Left ventricle myocardium inferior (tissue), 1 donor: ENCODE data around the gene HECTD4. TPM values are rescaled to one million over a fixed set of nuclear protein-coding genes. Genes with fewer than 3 reads are reported as not detected.
"Not testable (repeated sequence)": the region's sequence is repeated elsewhere in the genome, so short reads cannot be mapped to it uniquely, and the experiment has no call there.

ENCODE experiments used
- DNase-seq: peaks from one replicate; pipeline ENCODE4 v3.0.0-alpha.2; 2020
- H3K27ac ChIP-seq: fragments of 200-600 bp; replicated peaks from 2 replicates; pipeline ENCODE4 v1.8.0; 2021
- H3K27me3 ChIP-seq: fragments of 200-600 bp; 2 replicates; pipeline ENCODE4 v1.8.0; 2021; ENCODE audit warnings: low read depth
- H3K36me3 ChIP-seq: fragments of 200-600 bp; 2 replicates; pipeline ENCODE4 v1.8.0; 2021
- H3K4me1 ChIP-seq: fragments of 200-600 bp; 2 replicates; pipeline ENCODE4 v1.8.0; 2021
- H3K4me3 ChIP-seq: fragments of 200-600 bp; 2 replicates; pipeline ENCODE4 v1.8.0; 2021; ENCODE audit warnings: mild to moderate bottlenecking, moderate library complexity
- H3K9me3 ChIP-seq: fragments of 200-600 bp; replicated peaks from 2 replicates; pipeline ENCODE4 v1.8.0; 2021
- intact Hi-C: fragments of 100-400 bp; cut with micrococcal nuclease; formaldehyde crosslinking; loops from one replicate; pipeline ENCODE4 v1.11.0; 2022
- total RNA-seq: library from RNA; stranded (reverse); fragmentation: NEBNext Ultra II Directional; extraction: Animal tissue kit (Norgen Biotek cat#: 25700); gene quantifications from one replicate; pipeline ENCODE4 v1.2.1, GENCODE V29; 2021
- TF ChIP-seq, protein P1 (sequence below): fragments of 200-600 bp; IDR thresholded peaks from 2 replicates; pipeline ENCODE4 v1.8.0; 2021; ENCODE audit warnings: antibody characterized with exemption, mild to moderate bottlenecking, borderline replicate concordance
- donor health status: DM: no; HTN: yes; CAD: no; lungs with severe emphysema.

The HECTD4 gene
- total RNA-seq, 1 donor from 2014 or later = 23.4 TPM

DNA sequence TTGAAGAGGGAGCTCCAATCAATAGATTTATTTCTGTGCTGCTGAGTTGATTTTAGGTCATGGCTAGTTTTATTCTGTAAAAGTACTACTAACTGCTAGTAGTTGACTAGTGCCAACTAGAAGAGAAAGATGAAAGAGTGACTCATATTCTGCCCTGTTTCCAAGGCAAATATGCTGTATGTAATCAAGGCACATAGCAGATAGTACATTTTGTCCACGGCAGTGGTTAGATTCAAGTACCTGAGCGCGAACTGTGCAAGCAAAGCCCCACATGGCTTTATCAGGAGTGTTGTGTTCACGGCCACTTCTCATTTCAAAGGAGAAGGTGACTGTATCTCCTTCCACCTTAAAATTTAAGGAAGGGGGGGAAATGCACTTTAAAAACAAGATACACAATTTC is 130.0 kb downstream of the HECTD4 start:
- Histone ChIP-seq H3K27me3 (no peaks in the 10 kb centered on the region), H3K36me3 (peaks cover 97% of the 10 kb centered on the region), H3K9me3 (no peaks in the 10 kb centered on the region), H3K4me3 (no peak overlapping the region), H3K27ac (no peak overlapping the region), H3K4me1 (no peaks in the 10 kb centered on the region)
- TF ChIP-seq, protein P1, sequence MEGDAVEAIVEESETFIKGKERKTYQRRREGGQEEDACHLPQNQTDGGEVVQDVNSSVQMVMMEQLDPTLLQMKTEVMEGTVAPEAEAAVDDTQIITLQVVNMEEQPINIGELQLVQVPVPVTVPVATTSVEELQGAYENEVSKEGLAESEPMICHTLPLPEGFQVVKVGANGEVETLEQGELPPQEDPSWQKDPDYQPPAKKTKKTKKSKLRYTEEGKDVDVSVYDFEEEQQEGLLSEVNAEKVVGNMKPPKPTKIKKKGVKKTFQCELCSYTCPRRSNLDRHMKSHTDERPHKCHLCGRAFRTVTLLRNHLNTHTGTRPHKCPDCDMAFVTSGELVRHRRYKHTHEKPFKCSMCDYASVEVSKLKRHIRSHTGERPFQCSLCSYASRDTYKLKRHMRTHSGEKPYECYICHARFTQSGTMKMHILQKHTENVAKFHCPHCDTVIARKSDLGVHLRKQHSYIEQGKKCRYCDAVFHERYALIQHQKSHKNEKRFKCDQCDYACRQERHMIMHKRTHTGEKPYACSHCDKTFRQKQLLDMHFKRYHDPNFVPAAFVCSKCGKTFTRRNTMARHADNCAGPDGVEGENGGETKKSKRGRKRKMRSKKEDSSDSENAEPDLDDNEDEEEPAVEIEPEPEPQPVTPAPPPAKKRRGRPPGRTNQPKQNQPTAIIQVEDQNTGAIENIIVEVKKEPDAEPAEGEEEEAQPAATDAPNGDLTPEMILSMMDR = no peak
- no peak for DNase-seq
- intact Hi-C loops = no loop called here

DNA sequence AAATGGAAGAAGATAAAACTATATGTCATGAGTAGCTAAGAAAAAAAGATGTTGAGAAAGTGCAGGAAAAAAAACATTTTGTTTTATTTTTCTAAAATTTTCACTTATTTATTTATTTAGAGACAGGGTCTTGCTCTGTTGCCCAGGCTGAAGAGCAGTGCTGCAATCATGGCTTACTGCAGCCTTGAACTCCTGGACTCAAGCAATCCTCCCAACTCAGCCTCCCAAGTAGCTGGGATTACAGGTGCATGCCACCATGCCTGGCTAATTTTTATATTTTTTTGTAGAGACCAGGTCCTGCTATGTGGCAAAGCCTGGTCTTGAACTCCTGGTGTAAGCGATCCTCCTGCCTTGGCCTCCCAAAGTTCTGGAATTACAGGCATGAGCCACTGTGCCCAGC is 137.3 kb downstream of the HECTD4 start:
- H3K36me3 ChIP-seq = peaks cover 98% of the 10 kb centered on the region
- H3K9me3 ChIP-seq, H3K27ac ChIP-seq, H3K27me3 ChIP-seq, H3K4me1 ChIP-seq, DNase-seq, H3K4me3 ChIP-seq, intact Hi-C loops: not testable (repeated sequence)

DNA sequence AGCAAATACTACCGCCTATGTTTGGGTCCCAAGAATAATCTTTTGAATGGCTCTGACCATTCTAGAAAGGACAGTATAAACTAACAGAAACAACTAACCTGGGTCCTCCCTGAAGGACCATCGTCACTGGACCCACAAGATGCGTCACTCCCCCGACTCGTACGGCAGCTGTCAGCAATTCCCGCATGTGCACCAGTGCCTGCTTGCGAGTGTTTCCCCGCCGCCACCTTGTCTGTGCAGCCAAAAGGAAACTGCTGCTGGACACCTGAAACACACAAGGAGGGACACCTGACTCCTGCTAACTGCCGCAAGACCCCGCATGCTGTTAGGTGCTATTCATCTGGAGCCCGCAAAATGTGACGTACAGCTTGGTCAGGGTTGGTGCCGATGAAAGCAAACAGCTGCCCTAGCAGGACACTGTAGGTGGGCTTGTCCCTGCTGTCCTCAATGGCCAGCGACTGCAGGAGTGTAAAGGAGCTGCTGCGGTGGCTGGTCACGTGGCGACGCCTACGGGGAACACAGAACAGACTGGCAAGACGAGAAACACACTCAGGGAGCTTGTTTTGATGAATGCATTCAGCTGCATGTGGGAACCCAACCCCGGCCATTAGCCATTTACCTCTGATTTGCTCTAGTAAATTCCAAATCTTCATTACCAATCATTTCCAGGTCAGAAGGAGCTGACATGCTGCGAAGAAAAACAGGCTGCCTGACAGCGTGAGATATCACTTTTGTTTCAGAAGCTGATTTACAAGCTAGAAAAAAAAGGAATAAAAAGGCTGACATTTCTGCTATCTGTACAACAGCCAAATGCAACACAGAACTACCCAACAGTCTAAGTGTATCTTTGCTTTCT is 138.7 kb downstream of the HECTD4 start:
- H3K36me3 ChIP-seq = peaks cover 100% of the 10 kb centered on the region

DNA sequence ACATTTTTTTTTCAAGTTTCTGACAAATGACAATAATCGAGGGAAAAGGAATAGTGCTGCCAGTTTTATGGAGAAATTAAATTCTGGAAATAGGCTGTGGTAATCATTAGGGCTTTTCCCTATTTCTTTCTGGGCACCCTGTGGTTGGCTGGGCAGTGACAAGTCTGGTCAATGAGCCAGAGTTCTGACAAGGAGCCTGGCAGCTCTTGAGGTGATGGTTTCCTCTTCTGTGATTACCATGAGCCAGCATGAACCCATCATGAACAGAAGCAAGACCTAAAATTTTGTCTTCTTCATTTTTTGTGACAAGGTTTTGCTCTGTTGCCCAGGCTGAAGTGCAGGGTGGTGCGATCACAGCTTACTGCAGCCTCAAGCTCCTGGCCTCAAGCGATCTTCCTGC is 141.1 kb downstream of the HECTD4 start:
- no peak for DNase-seq
- Histone ChIP-seq H3K4me1 (no peaks in the 10 kb centered on the region), H3K36me3 (peaks cover 100% of the 10 kb centered on the region), H3K9me3 (no peaks in the 10 kb centered on the region), H3K27ac (no peak overlapping the region), H3K27me3 (no peaks in the 10 kb centered on the region), H3K4me3 (no peak overlapping the region)
- intact Hi-C loops = no loop called here
- TF ChIP-seq, protein P1 = no peak

More for the DNA sequence above, 138.7 kb downstream of the HECTD4 start:
- intact Hi-C loops = no loop called here
- no peak for DNase-seq
- no peak overlapping the region for H3K4me3 ChIP-seq
- no peaks in the 10 kb centered on the region for H3K9me3 ChIP-seq
- TF ChIP-seq, protein P1 = no peak
- no peaks in the 10 kb centered on the region for H3K4me1 ChIP-seq
- no peaks in the 10 kb centered on the region for H3K27me3 ChIP-seq
- H3K27ac ChIP-seq = no peak overlapping the region

DNA sequence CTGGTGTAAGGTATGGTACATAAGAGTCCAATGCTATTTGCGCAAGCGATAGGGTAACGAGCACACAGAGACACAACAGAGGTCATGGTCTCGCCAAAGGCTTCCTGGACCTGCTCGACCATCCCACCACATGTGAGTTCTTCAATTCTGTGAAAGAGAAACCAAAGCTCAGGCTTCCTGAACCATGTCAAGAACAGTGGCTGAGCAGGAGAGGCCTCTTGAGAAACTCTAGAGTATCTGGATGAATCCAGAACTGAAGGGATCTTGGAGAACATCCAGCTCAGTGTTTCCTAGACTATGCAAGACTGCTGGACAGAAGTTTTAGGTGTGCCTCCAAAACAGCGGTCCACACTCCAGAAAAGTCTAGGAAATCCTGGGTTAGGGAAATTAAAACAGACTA is 142.3 kb downstream of the HECTD4 start:
- H3K9me3 ChIP-seq = no peaks in the 10 kb centered on the region
- intact Hi-C loops = no loop called here
- DNase-seq = no peak
- no peak overlapping the region for H3K27ac ChIP-seq
- no peak overlapping the region for H3K4me3 ChIP-seq
- H3K27me3 ChIP-seq = no peaks in the 10 kb centered on the region
- peaks cover 100% of the 10 kb centered on the region for H3K36me3 ChIP-seq
- H3K4me1 ChIP-seq = no peaks in the 10 kb centered on the region
- TF ChIP-seq, protein P1 = no peak

DNA sequence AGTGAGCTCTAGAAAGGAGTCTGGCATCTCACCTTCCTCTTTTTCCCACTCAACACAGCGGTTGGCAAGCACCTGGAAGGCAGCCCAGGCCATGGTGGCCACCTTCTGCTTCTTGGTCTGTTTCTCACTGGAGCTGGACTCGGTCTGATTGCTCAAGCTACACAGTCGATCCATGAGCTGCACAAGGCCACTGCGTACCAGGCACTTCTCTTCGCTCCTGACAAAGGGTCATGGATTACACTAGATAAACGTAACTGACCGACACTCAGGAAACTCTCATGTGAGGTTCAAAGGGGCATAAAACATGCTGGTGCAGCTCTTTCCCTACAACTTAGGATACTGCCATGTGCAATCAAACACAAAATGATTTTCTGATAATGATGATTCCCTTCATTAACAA is 143.2 kb downstream of the HECTD4 start:
- no peak overlapping the region for H3K27ac ChIP-seq
- DNase-seq = no peak
- H3K36me3 ChIP-seq = peaks cover 100% of the 10 kb centered on the region
- no peaks in the 10 kb centered on the region for H3K9me3 ChIP-seq
- intact Hi-C loops = no loop called here
- no peak overlapping the region for H3K4me3 ChIP-seq
- no peaks in the 10 kb centered on the region for H3K27me3 ChIP-seq
- no peaks in the 10 kb centered on the region for H3K4me1 ChIP-seq
- TF ChIP-seq, protein P1 = no peak
